ENCODE measurements around the gene PFKFB4.

The PFKFB4 gene

DNA sequence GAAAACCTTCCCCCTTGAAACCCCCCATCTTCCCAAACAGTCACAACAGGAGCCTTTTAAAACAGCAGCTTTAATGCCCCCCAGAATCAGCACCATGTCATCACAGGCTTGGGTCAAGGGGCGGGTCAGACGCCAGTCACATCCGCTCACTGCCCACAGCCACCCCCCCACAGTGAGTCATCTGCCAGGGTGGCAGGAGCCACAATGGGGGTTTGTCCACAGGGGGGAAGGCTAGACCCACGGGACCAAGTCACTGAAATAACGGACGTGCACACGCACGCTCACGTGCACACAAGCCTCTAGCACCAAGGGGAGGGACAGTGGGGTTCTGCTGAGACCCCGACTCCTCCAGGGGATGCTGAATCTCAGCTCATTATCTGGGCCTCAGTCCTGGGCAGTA is 7.4 kb upstream of the PFKFB4 start:
- TF ChIP-seq CTCF (IDR thresholded peaks at IDR 0.05), result no peak

DNA sequence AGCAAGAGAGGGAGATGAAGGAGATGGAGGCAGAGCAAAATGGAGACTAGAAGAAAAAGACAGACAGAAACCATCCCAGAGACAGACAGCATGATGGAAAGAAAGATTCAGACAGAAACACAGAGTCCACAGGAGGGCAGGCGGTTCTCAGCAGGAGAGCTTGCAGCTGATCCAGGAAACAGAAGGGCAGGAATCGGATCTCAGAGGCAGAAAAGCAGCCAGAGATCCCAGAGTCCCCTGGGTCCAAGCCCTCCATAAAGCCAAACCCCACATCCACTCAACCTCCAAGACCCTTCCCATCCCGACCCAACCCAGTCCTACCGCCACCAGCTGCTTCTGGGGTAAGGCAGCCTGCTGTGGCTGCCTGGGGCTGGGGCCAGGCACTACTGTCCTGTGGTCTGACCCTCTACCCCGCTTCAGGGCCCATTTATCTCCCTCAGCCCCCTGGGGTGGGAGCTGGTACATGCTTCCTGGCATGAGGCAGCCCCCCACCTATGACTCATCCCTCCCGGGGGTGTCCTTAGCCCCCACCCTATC is 6.8 kb upstream of the PFKFB4 start, which contains the start of gene UCN2:
UCN2 (minus strand) TSS at position 400 of the 537 bp plus-strand sequence. CDS start 657 bp downstream, outside the sequence.
- no peak for TF ChIP-seq CTCF (IDR thresholded peaks at IDR 0.05)

GRCh38 chr3:48562367-48563095 is 5.9 kb upstream of the PFKFB4 start:
- no peak for TF ChIP-seq CTCF (IDR thresholded peaks at IDR 0.05)

DNA sequence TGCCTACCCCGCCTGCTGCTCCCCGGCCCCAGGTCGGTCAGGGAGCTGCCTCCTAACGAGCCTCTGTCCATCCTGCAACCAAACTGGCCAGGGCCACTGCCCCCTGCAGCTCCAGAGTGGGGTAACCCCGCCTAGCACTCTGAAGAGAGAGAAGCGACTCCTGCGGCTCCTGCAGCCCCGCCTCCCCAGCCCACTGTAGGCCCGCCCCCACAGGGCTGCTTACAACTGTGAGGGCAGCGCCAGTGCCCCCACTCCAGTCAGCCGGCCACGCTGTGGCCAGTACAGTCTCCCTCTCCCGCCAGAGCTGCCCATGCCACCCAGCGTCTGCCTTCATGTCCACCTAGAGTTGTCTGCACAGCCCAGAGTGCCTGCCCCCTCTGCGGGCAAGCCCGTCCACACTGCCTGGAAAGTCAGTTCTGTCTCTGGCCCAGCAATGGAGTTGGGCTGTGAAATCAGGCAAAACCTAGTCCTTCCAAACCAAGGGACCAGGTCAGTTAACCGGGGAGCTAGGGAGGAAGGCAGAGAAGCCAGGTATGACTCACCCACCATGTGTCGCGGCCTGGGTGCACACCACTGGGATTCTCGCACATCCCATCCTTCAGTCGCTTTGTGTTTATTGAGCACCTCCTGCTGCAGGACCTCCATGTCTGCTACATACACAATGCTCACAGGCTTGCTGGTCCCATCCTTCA is 4.6 kb upstream of the PFKFB4 start:
- no peak for TF ChIP-seq CTCF (IDR thresholded peaks at IDR 0.05)

DNA sequence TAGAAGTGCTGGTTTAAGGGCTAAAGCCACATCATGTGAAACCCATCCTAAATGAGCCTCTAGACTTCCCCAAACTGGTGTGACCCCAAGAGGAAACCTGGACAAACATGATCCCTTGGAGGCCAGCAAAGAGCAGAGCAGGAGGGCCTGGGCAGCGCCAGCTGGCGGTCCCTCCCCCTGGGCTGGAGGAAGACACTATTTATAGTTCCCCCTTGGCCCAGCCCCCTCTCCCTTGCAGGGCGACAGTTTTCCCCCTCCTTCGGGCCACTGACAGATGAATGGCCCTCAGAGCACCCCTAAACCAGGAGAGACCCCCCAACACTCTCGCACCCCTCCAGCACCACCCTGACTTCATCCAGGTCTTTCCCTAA is 4.0 kb upstream of the PFKFB4 start:
- TF ChIP-seq CTCF (IDR thresholded peaks at IDR 0.05), result no peak

DNA sequence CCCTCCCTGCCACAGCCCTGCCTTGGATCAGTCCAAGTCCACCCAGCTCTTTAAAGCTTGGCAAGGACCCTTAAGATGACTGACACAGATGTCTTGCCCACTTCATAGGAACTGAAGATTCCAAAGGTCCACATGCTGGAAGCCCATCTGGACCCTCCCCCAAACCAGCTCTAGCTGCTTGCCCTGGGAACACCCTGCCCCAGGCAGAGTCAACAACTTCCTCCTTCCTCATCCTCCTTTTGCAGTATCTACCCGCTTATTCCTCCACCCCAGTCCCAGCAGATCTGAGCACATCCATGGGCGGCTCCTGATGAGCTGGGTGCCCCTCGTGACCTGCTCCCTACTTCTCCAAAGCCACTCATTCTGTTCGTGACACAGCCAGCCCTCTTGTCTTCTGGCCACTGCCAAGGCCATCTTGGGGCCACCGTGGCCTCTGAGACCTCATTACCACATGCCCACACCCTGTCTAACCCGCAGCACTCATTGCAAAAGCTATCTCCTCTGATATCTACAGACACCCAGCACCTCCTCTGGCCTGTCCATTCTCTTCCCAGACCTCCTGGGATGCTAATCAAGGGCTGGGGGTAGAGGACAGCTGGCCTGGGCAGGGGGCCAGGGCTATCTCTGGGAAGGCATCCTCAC is 2.0 kb upstream of the PFKFB4 start:
- peak; percentile 32 for TF ChIP-seq CTCF (IDR thresholded peaks at IDR 0.05)

GRCh38 chr3:48555949-48556795 is 431 bp downstream of the PFKFB4 start:
- no peak for TF ChIP-seq CTCF (IDR thresholded peaks at IDR 0.05)
